ENCODE measurements around the gene PRDM12.
A peak's percentile ranks its signal among the peaks of the same experiment; 100 is the strongest.

Gene PRDM12

GRCh38 chr9:130692321-130692720 lies 27.9 kb downstream of the PRDM12 start:
- DNase-seq = no peak

- DNase-seq = no peak
Measured at GRCh38 chr9:130693101-130693425, 28.7 kb downstream of the PRDM12 start.

GRCh38 chr9:130693426-130694191 lies 29.2 kb downstream of the PRDM12 start, which contains the start of gene EXOSC2:
Gene EXOSC2 (plus strand): TSS chr9:130693780. CDS start chr9:130693792, 12 bp downstream.
- DNase-seq = peak; percentile 91 to 95 (median 92)

- DNase-seq = no peak
Measured at GRCh38 chr9:130694205-130694604, 29.8 kb downstream of the PRDM12 start.

- DNase-seq = no peak
Measured at GRCh38 chr9:130696139-130696650, 31.8 kb downstream of the PRDM12 start.

- no peak for DNase-seq
Measured at GRCh38 chr9:130696996-130697395, 32.6 kb downstream of the PRDM12 start.

GRCh38 chr9:130698514-130698913 lies 34.1 kb downstream of the PRDM12 start:
- DNase-seq = no peak

- DNase-seq = no peak
Measured at GRCh38 chr9:130699047-130699446, 34.7 kb downstream of the PRDM12 start.

- DNase-seq = peak; percentile 18 to 67 (median 33)
Measured at GRCh38 chr9:130701059-130702022, 36.9 kb downstream of the PRDM12 start.

- no peak for DNase-seq
Measured at GRCh38 chr9:130703501-130703900, 39.1 kb downstream of the PRDM12 start.

GRCh38 chr9:130707225-130707976 lies 43.0 kb downstream of the PRDM12 start:
- DNase-seq = peak; percentile 10 to 60 (median 42)

- DNase-seq = no peak
Measured at GRCh38 chr9:130710822-130711352, 46.5 kb downstream of the PRDM12 start.

- DNase-seq = no peak
Measured at GRCh38 chr9:130711469-130711868, 47.1 kb downstream of the PRDM12 start.

- DNase-seq = peak; percentile 83 to 96 (median 90)
Measured at GRCh38 chr9:130712564-130713285, 48.3 kb downstream of the PRDM12 start.

- DNase-seq = no peak
Measured at GRCh38 chr9:130713286-130713960, 49.0 kb downstream of the PRDM12 start.

- no peak for DNase-seq
Measured at GRCh38 chr9:130714586-130715110, 50.3 kb downstream of the PRDM12 start.

- no peak for DNase-seq
Measured at GRCh38 chr9:130715270-130715669, 50.9 kb downstream of the PRDM12 start.

- no peak for DNase-seq
Measured at GRCh38 chr9:130718562-130718961, 54.2 kb downstream of the PRDM12 start.

GRCh38 chr9:130720762-130721161 lies 56.4 kb downstream of the PRDM12 start:
- no peak for DNase-seq

GRCh38 chr9:130728721-130729120 lies 64.3 kb downstream of the PRDM12 start:
- no peak for DNase-seq

- no peak for DNase-seq
Measured at GRCh38 chr9:130729145-130729544, 64.8 kb downstream of the PRDM12 start.

All from activated naive CD4-positive, alpha-beta T cell (primary cell).